CD4-positive, alpha-beta T cell (primary cell): ENCODE data around the gene CCL25. TPM values are rescaled to one million over a fixed set of nuclear protein-coding genes. Genes with fewer than 3 reads are reported as not detected.

Source experiments
- ATAC-seq: fragments of 200-7000 bp; cut with Tn5 transposase; one replicate; pipeline ENCODE4 v1.10.0; 2022; ENCODE audit warnings: mild to moderate bottlenecking; ENCODE audit not compliant: poor library complexity
- CTCF ChIA-PET: fragments of 350-600 bp; sonication (Branson Sonifier 250); formaldehyde crosslinking; loops from one replicate; lab custom pipeline; 2021; ENCODE audit warnings: antibody characterized with exemption, inconsistent platforms; lab: Charles Lee
- POLR2A ChIA-PET: fragments of 350-600 bp; sonication (Branson Sonifier 250); formaldehyde crosslinking; loops from one replicate; lab custom pipeline; 2021; ENCODE audit warnings: antibody characterized with exemption, inconsistent platforms; lab: Charles Lee
- DNase-seq, 14 experiments: peaks; one replicate each; pipeline ENCODE4 v3.0.0-alpha.2; 2013 to 2020; ENCODE audit warnings: mixed read lengths in 2 of 14
- H3K27ac ChIP-seq, 2 donors: one replicate each; pipeline versions ENCODE4 v1.5.1 to v1.7.0; 2013; ENCODE audit warnings: low read length in 2 of 2, low read depth in 1 of 2, mild to moderate bottlenecking in 1 of 2
- H3K27me3 ChIP-seq, 2 experiments: 1 replicate in 1 of 2; 2 replicates in 1 of 2; pipeline versions ENCODE4 v1.6.1 to v1.7.0; 2013; ENCODE audit warnings: low read length in 2 of 2, control low read depth in 1 of 2, mild to moderate bottlenecking in 1 of 2, moderate library complexity in 1 of 2; ENCODE audit not compliant: insufficient read depth in 2 of 2, control insufficient read depth in 1 of 2
- H3K36me3 ChIP-seq: one replicate; pipeline ENCODE4 v1.6.1; 2013; ENCODE audit warnings: low read length, control low read depth; ENCODE audit not compliant: insufficient read depth
- H3K4me1 ChIP-seq: one replicate; pipeline ENCODE4 v1.6.1; 2013; ENCODE audit warnings: low read length, control low read depth; ENCODE audit not compliant: insufficient read depth
- H3K4me3 ChIP-seq: one replicate; pipeline ENCODE4 v1.5.1; 2013; ENCODE audit warnings: mild to moderate bottlenecking, low read length, moderate library complexity
- H3K9me3 ChIP-seq, 2 experiments: 1 replicate in 1 of 2; 2 replicates in 1 of 2; pipeline versions ENCODE4 v1.6.1 to v1.7.0; 2013; ENCODE audit warnings: low read length in 2 of 2, mild to moderate bottlenecking in 2 of 2, control low read depth in 1 of 2, moderate library complexity in 1 of 2; ENCODE audit not compliant: control insufficient read depth in 1 of 2, insufficient read depth in 1 of 2
- H3K27ac Mint-ChIP-seq: one replicate; pipeline ENCODE4 v1.8.0; 2020; ENCODE audit warnings: mixed read lengths
- H3K27me3 Mint-ChIP-seq: one replicate; pipeline ENCODE4 v1.8.0; 2021; ENCODE audit warnings: mixed read lengths
- H3K36me3 Mint-ChIP-seq: one replicate; pipeline ENCODE4 v1.8.0; 2021; ENCODE audit warnings: low read depth, mixed read lengths
- H3K4me1 Mint-ChIP-seq: one replicate; pipeline ENCODE4 v1.8.0; 2021; ENCODE audit warnings: low read depth, mixed read lengths
- H3K4me3 Mint-ChIP-seq: one replicate; pipeline ENCODE4 v1.8.0; 2020; ENCODE audit warnings: mild to moderate bottlenecking, mixed read lengths
- H3K9me3 Mint-ChIP-seq: one replicate; pipeline ENCODE4 v1.8.0; 2020; ENCODE audit warnings: mixed read lengths
- intact Hi-C, 2 experiments: fragments of 100-400 bp; cut with DNase I in 1 of 2; cut with micrococcal nuclease in 1 of 2; formaldehyde crosslinking; loops; one replicate each; pipeline versions ENCODE4 v1.15.1 to v1.9.0; 2023 to 2025; cut with DNase I, micrococcal nuclease
- total RNA-seq, 174 experiments: library from RNA in 2 of 174; stranded (reverse) in 2 of 174; gene quantifications; one replicate each; pipeline ENCODE4 v1.2.3 and lab custom pipeline; 2021 to 2026
- TF ChIP-seq, protein P1 (sequence below): fragments of 200-600 bp; IDR thresholded peaks from one replicate; pipeline ENCODE4 v1.8.0; 2022; ENCODE audit warnings: antibody characterized with exemption, mild to moderate bottlenecking

The CCL25 gene
- total RNA-seq, 2 experiments from 2014 or later = not detected

DNA sequence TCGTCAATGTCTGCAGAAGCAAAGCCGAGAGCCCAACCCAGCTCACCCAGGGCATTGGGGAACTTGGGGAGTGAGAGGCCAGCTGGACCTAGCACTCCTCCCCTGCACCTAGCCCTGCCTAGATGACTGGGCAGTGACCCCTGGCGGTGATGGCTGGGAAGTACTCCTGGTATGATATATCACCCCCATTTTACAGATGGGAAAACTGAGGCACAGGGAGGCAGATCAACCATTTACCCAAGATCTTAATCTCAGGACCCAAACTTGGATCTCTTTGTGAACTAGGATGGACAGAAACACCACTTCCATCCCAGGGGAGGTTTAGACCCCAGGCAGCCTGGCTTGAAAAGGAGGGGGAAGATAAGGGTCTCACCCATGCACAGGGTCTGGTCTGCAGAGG lies 43.5 kb downstream of the CCL25 start:
- Histone ChIP-seq H3K27me3 (no peaks in the 10 kb centered on the region), H3K9me3 (peaks cover 41 to 51% of the 10 kb centered on the region in 2 experiments), H3K4me3 (no peak overlapping the region), H3K27ac (no peak overlapping the region), H3K36me3 (no peaks in the 10 kb centered on the region), H3K4me1 (no peaks in the 10 kb centered on the region)
- DNase-seq (no peak), ATAC-seq (no peak)
- CTCF ChIA-PET = interaction anchor here (0.6 kb wide), 1 partner anchor 18 kb away, joined by 3 read pairs; no protein-coding TSS in a partner anchor
- H3K27me3 Mint-ChIP-seq = peaks cover 6% of the 10 kb centered on the region
- no peak overlapping the region for H3K27ac Mint-ChIP-seq
- H3K9me3 Mint-ChIP-seq = peaks cover 5% of the 10 kb centered on the region
- H3K36me3 Mint-ChIP-seq = no peaks in the 10 kb centered on the region
- intact Hi-C loops = no loop called here
- TF ChIP-seq, protein P1, sequence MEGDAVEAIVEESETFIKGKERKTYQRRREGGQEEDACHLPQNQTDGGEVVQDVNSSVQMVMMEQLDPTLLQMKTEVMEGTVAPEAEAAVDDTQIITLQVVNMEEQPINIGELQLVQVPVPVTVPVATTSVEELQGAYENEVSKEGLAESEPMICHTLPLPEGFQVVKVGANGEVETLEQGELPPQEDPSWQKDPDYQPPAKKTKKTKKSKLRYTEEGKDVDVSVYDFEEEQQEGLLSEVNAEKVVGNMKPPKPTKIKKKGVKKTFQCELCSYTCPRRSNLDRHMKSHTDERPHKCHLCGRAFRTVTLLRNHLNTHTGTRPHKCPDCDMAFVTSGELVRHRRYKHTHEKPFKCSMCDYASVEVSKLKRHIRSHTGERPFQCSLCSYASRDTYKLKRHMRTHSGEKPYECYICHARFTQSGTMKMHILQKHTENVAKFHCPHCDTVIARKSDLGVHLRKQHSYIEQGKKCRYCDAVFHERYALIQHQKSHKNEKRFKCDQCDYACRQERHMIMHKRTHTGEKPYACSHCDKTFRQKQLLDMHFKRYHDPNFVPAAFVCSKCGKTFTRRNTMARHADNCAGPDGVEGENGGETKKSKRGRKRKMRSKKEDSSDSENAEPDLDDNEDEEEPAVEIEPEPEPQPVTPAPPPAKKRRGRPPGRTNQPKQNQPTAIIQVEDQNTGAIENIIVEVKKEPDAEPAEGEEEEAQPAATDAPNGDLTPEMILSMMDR = no peak
- H3K4me3 Mint-ChIP-seq = no peak overlapping the region
- POLR2A ChIA-PET = no interaction called here
- H3K4me1 Mint-ChIP-seq = no peaks in the 10 kb centered on the region

GRCh38 chr19:8097198-8097597 lies 44.6 kb downstream of the CCL25 start:
- Histone ChIP-seq H3K9me3 (peaks cover 41 to 51% of the 10 kb centered on the region in 2 experiments), H3K27me3 (no peaks in the 10 kb centered on the region), H3K4me1 (no peaks in the 10 kb centered on the region), H3K36me3 (no peaks in the 10 kb centered on the region), H3K27ac (no peak overlapping the region), H3K4me3 (no peak overlapping the region)
- Mint-ChIP-seq H3K4me1 (no peaks in the 10 kb centered on the region), H3K36me3 (no peaks in the 10 kb centered on the region), H3K9me3 (peaks cover 5% of the 10 kb centered on the region), H3K27ac (no peak overlapping the region), H3K4me3 (no peak overlapping the region), H3K27me3 (peaks cover 10% of the 10 kb centered on the region)
- TF ChIP-seq, protein P1 = no peak
- DNase-seq (no peak), ATAC-seq (no peak)
- intact Hi-C loops = no loop called here
- CTCF ChIA-PET = no interaction called here
- POLR2A ChIA-PET = no interaction called here

GRCh38 chr19:8097681-8098567 lies 45.4 kb downstream of the CCL25 start:
- Mint-ChIP-seq H3K27me3 (peaks cover 15% of the 10 kb centered on the region), H3K27ac (no peak overlapping the region), H3K4me1 (no peaks in the 10 kb centered on the region), H3K9me3 (peaks cover 5% of the 10 kb centered on the region), H3K4me3 (no peak overlapping the region), H3K36me3 (no peaks in the 10 kb centered on the region)
- intact Hi-C loops = no loop called here
- Histone ChIP-seq H3K36me3 (no peaks in the 10 kb centered on the region), H3K9me3 (peaks cover 41 to 51% of the 10 kb centered on the region in 2 experiments), H3K4me3 (no peak overlapping the region), H3K27ac (no peak overlapping the region), H3K4me1 (no peaks in the 10 kb centered on the region), H3K27me3 (no peaks in the 10 kb centered on the region)
- ATAC-seq (no peak), DNase-seq (no peak)
- ChIA-PET POLR2A (no interaction called here), CTCF (no interaction called here)
- TF ChIP-seq, protein P1 = no peak
